OCI-LY7 (cell line): ENCODE results near the gene DPYD. TPM values are rescaled to one million over a fixed set of nuclear protein-coding genes. Genes with fewer than 3 reads are reported as not detected.

ENCODE experiments used
- BruUV-seq: library from RNA; stranded (reverse); fragments of 400-500 nt; replicated peaks from 2 replicates; lab custom pipeline; 2021; lab: Mats Ljungman, UMichigan
- CTCF ChIA-PET: fragments of 300-600 bp; sonication (Branson Sonifier 250); formaldehyde crosslinking; loops from one replicate; lab custom pipeline; 2022; ENCODE audit warnings: antibody characterized with exemption; ENCODE audit not compliant: unreplicated experiment; lab: Charles Lee
- POLR2A ChIA-PET: fragments of 300-600 bp; sonication (Branson Sonifier 250); formaldehyde crosslinking; loops from one replicate; lab custom pipeline; 2022; ENCODE audit warnings: antibody characterized with exemption; lab: Charles Lee
- DNase-seq: peaks from one replicate; pipeline ENCODE4 v3.0.0-alpha.2; 2015; ENCODE audit warnings: low spot score
- H2AFZ ChIP-seq: fragments of 200-600 bp; sonication (generic), shearing (Covaris generic); 2 replicates; pipeline ENCODE4 v1.6.1; 2014; ENCODE audit warnings: mild to moderate bottlenecking, antibody characterized with exemption, low read length, moderate library complexity
- H3K27ac ChIP-seq: fragments of 200-600 bp; sonication (generic); 2 replicates; pipeline ENCODE4 v1.5.1; 2014; ENCODE audit warnings: mixed run types, low read depth, mild to moderate bottlenecking, moderate library complexity, low read length, inconsistent platforms; ENCODE audit not compliant: poor library complexity, severe bottlenecking
- H3K36me3 ChIP-seq: fragments of 200-600 bp; sonication (generic); 2 replicates; pipeline ENCODE4 v1.6.1; 2014; ENCODE audit warnings: mild to moderate bottlenecking, antibody characterized with exemption, low read length, moderate library complexity, mixed read lengths; ENCODE audit not compliant: insufficient read depth
- H3K4me1 ChIP-seq: fragments of 200-600 bp; sonication (generic); 2 replicates; pipeline ENCODE4 v1.5.1; 2014; ENCODE audit warnings: mild to moderate bottlenecking, low read length; ENCODE audit not compliant: insufficient read depth, poor library complexity, severe bottlenecking
- H3K4me2 ChIP-seq: fragments of 200-600 bp; sonication (generic); 2 replicates; pipeline ENCODE4 v1.6.1; 2014; ENCODE audit warnings: mild to moderate bottlenecking, low read length
- H3K4me3 ChIP-seq: fragments of 200-600 bp; sonication (generic); 2 replicates; pipeline ENCODE4 v1.5.1; 2014; ENCODE audit warnings: mild to moderate bottlenecking, low read depth, low read length; ENCODE audit not compliant: poor library complexity, severe bottlenecking
- H3K79me2 ChIP-seq: fragments of 200-600 bp; sonication (generic); 2 replicates; pipeline ENCODE4 v1.6.1; 2016; ENCODE audit warnings: low read depth, mild to moderate bottlenecking, low read length, moderate library complexity, mixed read lengths; ENCODE audit not compliant: insufficient read depth
- H3K9me2 ChIP-seq: fragments of 200-600 bp; sonication (generic); 2 replicates; pipeline ENCODE4 v1.6.1; 2016; ENCODE audit warnings: mild to moderate bottlenecking, low read length, mixed read lengths; ENCODE audit not compliant: insufficient read depth
- H3K9me3 ChIP-seq: fragments of 200-600 bp; sonication (generic); 2 replicates; pipeline ENCODE4 v1.6.1; 2014; ENCODE audit warnings: mild to moderate bottlenecking, mixed run types, low read length, mixed read lengths
- H4K20me1 ChIP-seq: fragments of 200-600 bp; sonication (generic); 2 replicates; pipeline ENCODE4 v1.6.1; 2014; ENCODE audit warnings: mild to moderate bottlenecking, antibody characterized with exemption, low read length, moderate library complexity, mixed read lengths; ENCODE audit not compliant: insufficient read depth
- CTCF ChIP-seq: fragments of 200-600 bp; sonication (generic); conservative IDR thresholded peaks from 2 replicates; pipeline ENCODE4 v1.5.1; 2014; ENCODE audit warnings: mild to moderate bottlenecking, antibody characterized with exemption, low read length, moderate library complexity, mixed read lengths
- EZH2phosphoT487 ChIP-seq: fragments of 200-600 bp; sonication (generic); IDR thresholded peaks from 2 replicates; pipeline ENCODE4 v1.6.1; 2018; ENCODE audit warnings: low read depth, borderline replicate concordance, mild to moderate bottlenecking, mixed run types, antibody characterized with exemption, low read length, moderate library complexity, mixed read lengths
- intact Hi-C: fragments of 100-400 bp; cut with micrococcal nuclease; formaldehyde crosslinking; loops from one replicate; pipeline ENCODE4 v1.10.0; 2022; ENCODE audit not compliant: unreplicated experiment
- total RNA-seq, 2 experiments: library from RNA; depleted of rRNA in 1 of 2; stranded (reverse); fragments of >200 nt in 1 of 2; shearing (Covaris generic) in 1 of 2; gene quantifications; 2 replicates each; pipeline ENCODE4 v1.2.3, GENCODE V29; 2014 to 2022

DPYD gene
- total RNA-seq, 2 experiments from 2014 or later = 5.5 to 13.4 TPM

- Histone ChIP-seq H2AFZ (no peak overlapping the region), H3K9me2 (no peaks in the 10 kb centered on the region), H3K4me3 (no peak overlapping the region), H3K4me1 (no peaks in the 10 kb centered on the region), H3K4me2 (no peak overlapping the region), H3K9me3 (no peaks in the 10 kb centered on the region), H3K79me2 (no peaks in the 10 kb centered on the region), H3K27ac (no peak overlapping the region), H4K20me1 (no peaks in the 10 kb centered on the region), H3K36me3 (no peaks in the 10 kb centered on the region)
- ChIA-PET CTCF (no interaction called here), POLR2A (no interaction called here)
- intact Hi-C loops = no loop called here
- TF ChIP-seq EZH2phosphoT487 (no peak), CTCF (no peak)
- BruUV-seq = no TSS peak
- no peak for DNase-seq
Observed at GRCh38 chr1:97378596-97378995, 542.2 kb downstream of the DPYD start.

DNA sequence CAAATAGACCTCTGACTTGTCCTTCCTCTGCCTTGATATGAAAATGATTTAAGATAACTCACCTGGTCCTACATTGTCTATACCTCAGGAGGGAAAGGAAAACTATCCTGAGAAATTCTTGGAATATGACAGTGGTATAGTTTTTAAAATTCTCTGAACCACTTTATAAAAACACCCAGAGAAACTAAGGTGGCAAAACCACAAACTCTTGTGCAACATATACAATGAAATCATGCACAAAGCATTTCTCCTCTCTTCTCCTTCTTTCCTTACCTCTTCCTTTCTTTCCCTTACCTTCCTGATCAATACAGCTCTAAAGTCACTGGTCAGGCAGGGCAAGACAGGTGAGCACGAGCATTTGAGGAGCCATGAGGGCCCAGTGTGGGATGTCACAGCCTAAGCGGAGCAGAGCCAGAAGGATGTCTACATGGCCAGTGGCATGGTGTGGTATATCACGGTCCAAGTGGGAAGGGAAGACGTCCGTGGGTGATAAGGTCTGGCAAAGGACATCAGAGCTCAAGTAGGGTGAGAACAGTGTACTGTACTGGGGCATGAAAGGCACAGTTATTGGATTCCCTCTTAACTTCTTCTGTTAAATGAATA, 543.3 kb downstream of the DPYD start:
- intact Hi-C loops = no loop called here
- no peaks in the 10 kb centered on the region for H3K9me2 ChIP-seq
- no peak overlapping the region for H3K4me3 ChIP-seq
- H3K4me1 ChIP-seq = no peaks in the 10 kb centered on the region
- no peak for TF ChIP-seq EZH2phosphoT487
- no peak for TF ChIP-seq CTCF
- no peak overlapping the region for H3K27ac ChIP-seq
- no peaks in the 10 kb centered on the region for H3K36me3 ChIP-seq
- no peaks in the 10 kb centered on the region for H3K79me2 ChIP-seq
- no TSS peak for BruUV-seq
- H2AFZ ChIP-seq = no peak overlapping the region
- no peaks in the 10 kb centered on the region for H3K9me3 ChIP-seq
- H4K20me1 ChIP-seq = no peaks in the 10 kb centered on the region
- ChIA-PET POLR2A (no interaction called here), CTCF (interaction anchor here (0.6 kb wide), 1 partner anchor 73 kb away, joined by 3 read pairs; no protein-coding TSS in a partner anchor)
- DNase-seq = no peak
- no peak overlapping the region for H3K4me2 ChIP-seq

- H2AFZ ChIP-seq = no peak overlapping the region
- CTCF ChIA-PET = no interaction called here
- no peak for DNase-seq
- H3K4me2 ChIP-seq = no peak overlapping the region
- no peaks in the 10 kb centered on the region for H3K36me3 ChIP-seq
- no peak for TF ChIP-seq CTCF
- TF ChIP-seq EZH2phosphoT487 = no peak
- BruUV-seq = no TSS peak
- H3K9me3 ChIP-seq = no peaks in the 10 kb centered on the region
- no peak overlapping the region for H3K4me3 ChIP-seq
- POLR2A ChIA-PET = no interaction called here
- H3K27ac ChIP-seq = no peak overlapping the region
- intact Hi-C loops = no loop called here
- no peaks in the 10 kb centered on the region for H3K9me2 ChIP-seq
- H4K20me1 ChIP-seq = no peaks in the 10 kb centered on the region
- no peaks in the 10 kb centered on the region for H3K4me1 ChIP-seq
- H3K79me2 ChIP-seq = no peaks in the 10 kb centered on the region
Observed at GRCh38 chr1:97373000-97373399, 547.8 kb downstream of the DPYD start.
